Measurements from ENCODE around the gene RAB8B. TPM values are rescaled to one million over a fixed set of nuclear protein-coding genes. Genes with fewer than 3 reads are reported as not detected.

RAB8B gene
- total and polyA plus RNA-seq, 9 of the 15 experiments (the other 6 are each of a cell fraction or from before 2014, with no cell fraction given) = 7.8 to 32.1 (median 24.2) TPM

- TF ChIP-seq ZNF518B (CRISPR knock-in tag; IDR thresholded peaks at IDR 0.05) = no peak
- no peak for TF ChIP-seq NFE2 (IDR thresholded peaks at IDR 0.05; ENCODE audit: low read depth)
- no peak for TF ChIP-seq POLR2G (IDR thresholded peaks at IDR 0.05; ENCODE audit: low read depth, low read length)
- TF ChIP-seq ZFP36 (IDR thresholded peaks at IDR 0.05; ENCODE audit: low read depth, low read length, partially characterized antibody) = no peak
- TF ChIP-seq YY1 (IDR thresholded peaks at IDR 0.05; ENCODE audit: borderline replicate concordance in 1 of 3, control insufficient read depth in 1 of 3, extremely low read depth in 1 of 3, insufficient read depth in 3 of 3, insufficient read length in 1 of 3, insufficient replicate concordance in 2 of 3, low read depth in 1 of 3, low read length in 2 of 3) = no peak
- peak; percentile 23; the same call in 1 of the 2 replicates for TF ChIP-seq MEF2A (IDR thresholded peaks at IDR 0.05; ENCODE audit: control insufficient read depth, low read depth, low read length)
- no peak for TF ChIP-seq ZNF695 (CRISPR knock-in tag; IDR thresholded peaks at IDR 0.05)
- peak; percentile 66 for TF ChIP-seq TCF3 (CRISPR knock-in tag; IDR thresholded peaks at IDR 0.05)
- peak; percentile 53 for TF ChIP-seq CBFA2T2 (conservative IDR thresholded peaks at IDR 0.05)
- no peak; the same call in 1 of the 2 replicates for TF ChIP-seq ATF7 (IDR thresholded peaks at IDR 0.05)
- no peak for TF ChIP-seq TCFL5 (CRISPR knock-in tag; conservative IDR thresholded peaks at IDR 0.05)
- TF ChIP-seq HMGXB4 (CRISPR knock-in tag; IDR thresholded peaks at IDR 0.05) = no peak
- TF ChIP-seq ZNF408 (CRISPR knock-in tag; IDR thresholded peaks at IDR 0.05; ENCODE audit: low read depth) = no peak
- TF ChIP-seq ZNF184 (CRISPR knock-in tag; IDR thresholded peaks at IDR 0.05) = no peak
Measured at GRCh38 chr15:63212050-63213004, 22.9 kb downstream of the RAB8B start (continued).
